H1 (cell line): Measurements from ENCODE around the gene SLC12A5. TPM values are rescaled to one million over a fixed set of nuclear protein-coding genes. Genes with fewer than 3 reads are reported as not detected.

Experiments
- CTCF ChIA-PET: fragments of 300-600 bp; sonication (Branson Sonifier 250); formaldehyde crosslinking; loops from one replicate; lab custom pipeline; 2021; ENCODE audit not compliant: partially characterized antibody; lab: Charles Lee
- POLR2A ChIA-PET: fragments of 300-600 bp; sonication (Branson Sonifier 250); formaldehyde crosslinking; loops from one replicate; lab custom pipeline; 2021; ENCODE audit warnings: inconsistent platforms; ENCODE audit not compliant: partially characterized antibody; lab: Charles Lee
- DNase-seq, 2 experiments: peaks; one replicate each; pipeline versions ENCODE4 v3.0.0 to v3.0.0-alpha.2; 2010 to 2022; ENCODE audit warnings: low spot score in 2 of 2, low read depth in 1 of 2, mixed read lengths in 1 of 2
- FAIRE-seq: peaks from 2 replicates; lab custom pipeline; 2011; peaks lifted over from hg19 to GRCh38; lab: Jason Lieb, UNC
- H2AFZ ChIP-seq: 2 replicates; pipeline ENCODE4 v1.8.1; 2012; ENCODE audit warnings: low read length, inconsistent platforms
- H2AK5ac ChIP-seq: 2 replicates; pipeline ENCODE4 v1.6.1; 2013; ENCODE audit warnings: low read depth, low read length
- H2BK120ac ChIP-seq: replicated peaks from 2 replicates; pipeline ENCODE3; 2013; ENCODE audit warnings: low read depth, low read length, inconsistent platforms
- H2BK12ac ChIP-seq: 2 replicates; pipeline ENCODE4 v1.6.1; 2013; ENCODE audit warnings: low read depth, low read length
- H2BK15ac ChIP-seq: 2 replicates; pipeline ENCODE4 v1.6.1; 2013; ENCODE audit warnings: low read length
- H2BK20ac ChIP-seq: 2 replicates; pipeline ENCODE4 v1.6.1; 2013; ENCODE audit warnings: low read length
- H2BK5ac ChIP-seq: 2 replicates; pipeline ENCODE4 v1.6.1; 2013; ENCODE audit warnings: low read depth, low read length
- H3K14ac ChIP-seq: 2 replicates; pipeline ENCODE4 v1.6.1; 2013; ENCODE audit warnings: inconsistent platforms; ENCODE audit not compliant: insufficient read length
- H3K18ac ChIP-seq: 2 replicates; pipeline ENCODE4 v1.6.1; 2013; ENCODE audit warnings: low read length; ENCODE audit errors: extremely low read depth
- H3K23ac ChIP-seq: 2 replicates; pipeline ENCODE4 v1.6.1; 2013; ENCODE audit warnings: inconsistent platforms; ENCODE audit not compliant: insufficient read length
- H3K23me2 ChIP-seq: 2 replicates; pipeline ENCODE4 v1.6.1; 2013; ENCODE audit warnings: low read depth, low read length
- H3K27ac ChIP-seq: 2 replicates; pipeline ENCODE4 v1.6.1; 2011; ENCODE audit warnings: low read depth, low read length, inconsistent platforms
- H3K27me3 ChIP-seq, 4 experiments: replicated peaks in 1 of 4; 1 replicate in 1 of 4; 2 replicates in 3 of 4; pipeline versions ENCODE4 v1.6.1 to v1.8.1; 2011 to 2013; ENCODE audit warnings: low read length in 3 of 4, mild to moderate bottlenecking in 3 of 4, inconsistent platforms in 2 of 4, mixed read lengths in 2 of 4, moderate library complexity in 1 of 4; ENCODE audit not compliant: control insufficient read depth in 3 of 4, insufficient read depth in 3 of 4; ENCODE audit errors: extremely low read depth in 1 of 4
- H3K36me3 ChIP-seq, 4 experiments: 2 replicates each; pipeline versions ENCODE4 v1.6.1 to v1.8.1; 2011 to 2013; ENCODE audit warnings: mild to moderate bottlenecking in 4 of 4, low read length in 3 of 4, moderate library complexity in 2 of 4, control low read depth in 1 of 4, inconsistent platforms in 1 of 4; ENCODE audit not compliant: insufficient read depth in 4 of 4, control insufficient read depth in 2 of 4
- H3K4ac ChIP-seq: replicated peaks from 2 replicates; pipeline ENCODE3; 2013; ENCODE audit warnings: low read length, low read depth, mixed read lengths, inconsistent platforms; ENCODE audit not compliant: insufficient read length
- H3K4me1 ChIP-seq, 4 experiments: replicated peaks in 1 of 4; 1 replicate in 1 of 4; 2 replicates in 3 of 4; pipeline versions ENCODE4 v1.6.1 to v1.8.1; 2011 to 2013; ENCODE audit warnings: low read length in 3 of 4, inconsistent platforms in 2 of 4, mixed read lengths in 1 of 4; ENCODE audit not compliant: insufficient read depth in 4 of 4, control insufficient read depth in 3 of 4
- H3K4me2 ChIP-seq, 2 experiments: 2 replicates each; pipeline versions ENCODE4 v1.6.1 to v1.8.1; 2011 to 2013; ENCODE audit warnings: low read depth in 2 of 2, low read length in 2 of 2, control low read depth in 1 of 2, inconsistent platforms in 1 of 2, mild to moderate bottlenecking in 1 of 2; ENCODE audit not compliant: insufficient read depth in 1 of 2
- H3K4me3 ChIP-seq, 4 experiments: fragments of 200-600, 300-600 bp in 1 of 4; sonication (generic), shearing (Covaris generic), sonication (Bioruptor Twin) in 1 of 4; 2 replicates each; pipeline versions ENCODE4 v1.5.1 to v1.8.1; 2011 to 2016; ENCODE audit warnings: low read length in 4 of 4, low read depth in 3 of 4, control low read depth in 2 of 4, inconsistent platforms in 2 of 4, mild to moderate bottlenecking in 2 of 4, mixed read lengths in 1 of 4, moderate library complexity in 1 of 4; ENCODE audit not compliant: insufficient read depth in 2 of 4; ENCODE audit errors: extremely low read depth in 1 of 4
- H3K56ac ChIP-seq: replicated peaks from 2 replicates; pipeline ENCODE3; 2013; ENCODE audit warnings: low read depth, mild to moderate bottlenecking, mixed read lengths, low read length, inconsistent platforms; ENCODE audit not compliant: insufficient read length
- H3K79me1 ChIP-seq: 2 replicates; pipeline ENCODE4 v1.6.1; 2013; ENCODE audit warnings: low read depth, low read length, control low read depth
- H3K79me2 ChIP-seq, 2 experiments: 2 replicates each; pipeline versions ENCODE4 v1.6.1 to v1.8.1; 2012 to 2013; ENCODE audit warnings: low read length in 2 of 2, mild to moderate bottlenecking in 2 of 2, inconsistent platforms in 1 of 2; ENCODE audit not compliant: insufficient read depth in 2 of 2, control insufficient read depth in 1 of 2
- H3K9ac ChIP-seq, 4 experiments: replicated peaks in 1 of 4; 1 replicate in 1 of 4; 2 replicates in 3 of 4; pipeline versions ENCODE4 v1.6.1 to v1.8.1; 2011 to 2013; ENCODE audit warnings: low read depth in 3 of 4, low read length in 3 of 4, control low read depth in 2 of 4, mild to moderate bottlenecking in 2 of 4, moderate library complexity in 2 of 4, inconsistent platforms in 1 of 4; ENCODE audit errors: extremely low read depth in 1 of 4
- H3K9me3 ChIP-seq, 2 experiments: 2 replicates each; pipeline versions ENCODE4 v1.6.1 to v1.8.1; 2012 to 2013; ENCODE audit warnings: mild to moderate bottlenecking in 2 of 2, moderate library complexity in 2 of 2, control low read depth in 1 of 2, inconsistent platforms in 1 of 2, low read depth in 1 of 2, low read length in 1 of 2, mixed read lengths in 1 of 2; ENCODE audit not compliant: insufficient read depth in 2 of 2
- H4K20me1 ChIP-seq, 2 experiments: replicated peaks in 1 of 2; 2 replicates each; pipeline versions ENCODE3 to v1.8.1; 2011 to 2013; ENCODE audit warnings: inconsistent platforms in 2 of 2, low read length in 2 of 2, mild to moderate bottlenecking in 1 of 2; ENCODE audit not compliant: insufficient read depth in 2 of 2, control insufficient read depth in 1 of 2
- H4K5ac ChIP-seq: 2 replicates; pipeline ENCODE4 v1.6.1; 2013; ENCODE audit warnings: low read length, low read depth, mixed read lengths, inconsistent platforms; ENCODE audit not compliant: insufficient read length
- H4K8ac ChIP-seq: 2 replicates; pipeline ENCODE4 v1.8.0; 2013; ENCODE audit warnings: mild to moderate bottlenecking, moderate library complexity, low read length, inconsistent platforms; ENCODE audit not compliant: insufficient read depth; ENCODE audit errors: extremely low read depth
- H4K91ac ChIP-seq: replicated peaks from 2 replicates; pipeline ENCODE3; 2013; ENCODE audit warnings: low read length, mixed read lengths, inconsistent platforms; ENCODE audit not compliant: insufficient read length
- CEBPB ChIP-seq: IDR thresholded peaks from 2 replicates; pipeline ENCODE4 v1.6.1; 2012; ENCODE audit warnings: low read depth, low read length
- RAD21 ChIP-seq, 2 experiments: IDR thresholded peaks in 1 of 2; conservative IDR thresholded peaks in 1 of 2; 2 replicates each; pipeline ENCODE4 v1.6.1; 2011; ENCODE audit warnings: low read depth in 2 of 2, low read length in 2 of 2, improper control_type of control experiment in 1 of 2, inconsistent platforms in 1 of 2, mild to moderate bottlenecking in 1 of 2, moderate library complexity in 1 of 2
- WGBS, 2 experiments: shearing (Covaris generic) in 1 of 2; methylation state at CpG; one replicate each; pipeline versions ENCODE4 v1.1.6 to v1.1.7; 2013 to 2015; ENCODE audit warnings: low lambda C conversion rate in 2 of 2, mixed read lengths in 2 of 2, inconsistent platforms in 1 of 2, low coverage in 1 of 2, missing lambda C conversion rate in 1 of 2; ENCODE audit not compliant: insufficient replicate concordance in 2 of 2, insufficient coverage in 1 of 2, insufficient read length in 1 of 2; ENCODE audit errors: extremely low coverage in 1 of 2, missing lambda C conversion rate in 1 of 2; 5-methylcytosine and 5-hydroxymethylcytosine counted together
- polyA plus RNA-seq, 7 experiments: library from polyadenylated mRNA; depleted of rRNA in 3 of 7; stranded (reverse) in 5 of 7; unstranded in 2 of 7; fragments of >200 nt in 5 of 7; fragments of 200-250 nt in 2 of 7; gene quantifications; 1 replicate in 5 of 7; 2 replicates in 1 of 7; 4 replicates in 1 of 7; pipeline versions ENCODE4 v1.2.1 to v1.2.3, GENCODE V29; 2011 to 2013; ENCODE audit warnings: missing spikeins in 2 of 7, mixed read lengths in 2 of 7
- total RNA-seq: library from RNA; stranded (reverse); fragmentation: NEBNext Ultra II Directional; extraction: Animal tissue kit (Norgen Biotek cat#: 25700); gene quantifications from 2 replicates; pipeline ENCODE4 v1.2.1, GENCODE V29; 2021

The SLC12A5 gene
- total and polyA plus RNA-seq, 2 of the 8 experiments (the other 6 are each of a cell fraction or from before 2014, with no cell fraction given) = 1.9 to 7.3 TPM

- H2BK20ac ChIP-seq = no peak overlapping the region
- CTCF ChIA-PET = interaction anchor here (0.5 to 2.4 kb wide), 11 partner anchors 11 to 331 kb away, joined by 3 to 16 read pairs (median 3); partner anchors contain the start of gene SLC12A5
- H3K9me3 ChIP-seq = no peaks in the 10 kb centered on the region
- TF ChIP-seq RAD21 (IDR thresholded peaks at IDR 0.05 in 1 of 2, conservative IDR thresholded peaks at IDR 0.05 in 1 of 2; ENCODE audit: low read depth in 2 of 2, low read length in 2 of 2) = no peak
- no peak for TF ChIP-seq CEBPB
- H4K8ac ChIP-seq = no peak overlapping the region
- H2AK5ac ChIP-seq = no peak overlapping the region
- H2BK12ac ChIP-seq = no peak overlapping the region
- no peaks in the 10 kb centered on the region for H3K79me1 ChIP-seq
- no peak overlapping the region for H3K14ac ChIP-seq
- WGBS, 2 experiments = 82% methylated on average over 4 of the region's 4 CpGs; no CpG with 5 or more reads in 1 of the 2 experiments
- H2AFZ ChIP-seq = no peak overlapping the region
- no peak overlapping the region for H4K91ac ChIP-seq
- H3K23me2 ChIP-seq = peaks cover 11% of the 10 kb centered on the region
- H2BK15ac ChIP-seq = no peak overlapping the region
- no peak overlapping the region for H2BK120ac ChIP-seq
- no peaks in the 10 kb centered on the region for H3K36me3 ChIP-seq
- no peak overlapping the region for H4K5ac ChIP-seq
- H3K27me3 ChIP-seq = peaks cover 0 to 4% (median 2%) of the 10 kb centered on the region in 4 experiments; a peak in 3 of 7 replicates
- no peaks in the 10 kb centered on the region for H3K79me2 ChIP-seq
- H3K27ac ChIP-seq = no peak overlapping the region
- H3K4me2 ChIP-seq = no peak overlapping the region
- no peak overlapping the region for H3K18ac ChIP-seq
- no peak overlapping the region for H3K4me3 ChIP-seq
- POLR2A ChIA-PET = interaction anchor here (0.7 to 1.7 kb wide), 3 partner anchors 9 to 71 kb away, joined by 3 to 4 read pairs (median 3); no protein-coding TSS in a partner anchor
- FAIRE-seq (no peak), DNase-seq (no peak)
- H4K20me1 ChIP-seq = peaks cover 0 to 5% of the 10 kb centered on the region in 2 experiments
- H2BK5ac ChIP-seq = no peak overlapping the region
- no peak overlapping the region for H3K9ac ChIP-seq
- H3K4ac ChIP-seq = no peak overlapping the region
- no peak overlapping the region for H3K56ac ChIP-seq
- no peak overlapping the region for H3K23ac ChIP-seq
- peaks cover 0 to 4% (median under 1%) of the 10 kb centered on the region in 4 experiments; a peak in 3 of 7 replicates for H3K4me1 ChIP-seq
These were observed 10.9 kb upstream of the SLC12A5 start for GRCh38 chr20:46018112-46018511.
